Fibroblast of lung (primary cell): ENCODE measurements around the gene TRAF2. TPM values are rescaled to one million over a fixed set of nuclear protein-coding genes. Genes with fewer than 3 reads are reported as not detected.

Experiments
- DNase-seq, 2 donors: peaks; one replicate each; pipeline versions ENCODE4 v3.0.0 to v3.0.0-alpha.2; 2010; ENCODE audit warnings: low read depth in 2 of 2
- H2AFZ ChIP-seq: 2 replicates; pipeline ENCODE4 v1.5.1; 2012; ENCODE audit warnings: low read length, control low read depth, inconsistent platforms
- H3K27ac ChIP-seq: 2 replicates; pipeline ENCODE4 v1.5.1; 2011; ENCODE audit warnings: low read length, control low read depth; ENCODE audit not compliant: insufficient read depth
- H3K27me3 ChIP-seq: 2 replicates; pipeline ENCODE4 v1.5.1; 2011; ENCODE audit warnings: mild to moderate bottlenecking, low read length; ENCODE audit not compliant: control insufficient read depth, insufficient read depth
- H3K36me3 ChIP-seq: 2 replicates; pipeline ENCODE4 v1.5.1; 2011; ENCODE audit warnings: low read length; ENCODE audit not compliant: control insufficient read depth, insufficient read depth
- H3K4me1 ChIP-seq: 2 replicates; pipeline ENCODE4 v1.5.1; 2011; ENCODE audit warnings: low read length; ENCODE audit not compliant: control insufficient read depth, insufficient read depth; ENCODE audit errors: extremely low read depth
- H3K4me2 ChIP-seq: 2 replicates; pipeline ENCODE4 v1.5.1; 2011; ENCODE audit warnings: low read length, control low read depth; ENCODE audit not compliant: insufficient read depth; ENCODE audit errors: extremely low read depth
- H3K4me3 ChIP-seq, 4 experiments: fragments of 200-600 bp in 1 of 4; sonication (generic) in 1 of 4; replicated peaks in 1 of 4; 2 replicates each; pipeline ENCODE4 v1.5.1; 2011 to 2016; ENCODE audit warnings: low read length in 4 of 4, low read depth in 3 of 4, mild to moderate bottlenecking in 3 of 4, control low read depth in 2 of 4, inconsistent platforms in 1 of 4, mixed read lengths in 1 of 4; ENCODE audit not compliant: insufficient read depth in 1 of 4; ENCODE audit errors: control extremely low read depth in 1 of 4
- H3K79me2 ChIP-seq: 2 replicates; pipeline ENCODE4 v1.5.1; 2012; ENCODE audit warnings: mild to moderate bottlenecking, low read length, inconsistent platforms; ENCODE audit not compliant: control insufficient read depth, insufficient read depth
- H3K9ac ChIP-seq: 2 replicates; pipeline ENCODE4 v1.5.1; 2011; ENCODE audit warnings: mild to moderate bottlenecking, low read length, control low read depth; ENCODE audit not compliant: insufficient read depth
- H3K9me3 ChIP-seq: 2 replicates; pipeline ENCODE4 v1.5.1; 2012; ENCODE audit warnings: low read depth, low read length; ENCODE audit not compliant: control insufficient read depth, insufficient read depth
- H4K20me1 ChIP-seq: 2 replicates; pipeline ENCODE4 v1.5.1; 2011; ENCODE audit warnings: low read length; ENCODE audit not compliant: control insufficient read depth, insufficient read depth; ENCODE audit errors: extremely low read depth
- CTCF ChIP-seq, 2 donors: IDR thresholded peaks in 1 of 2; conservative IDR thresholded peaks in 1 of 2; 1 replicate in 1 of 2; 2 replicates in 1 of 2; pipeline ENCODE4 v1.5.1; 2011 to 2012; ENCODE audit warnings: low read length in 2 of 2, control low read depth in 1 of 2, inconsistent platforms in 1 of 2, low read depth in 1 of 2, mild to moderate bottlenecking in 1 of 2
- EZH2 ChIP-seq: IDR thresholded peaks from 2 replicates; pipeline ENCODE4 v1.5.1; 2012; ENCODE audit warnings: low read length, control low read depth, mild to moderate bottlenecking; ENCODE audit errors: missing control alignments
- polyA plus RNA-seq, 2 donors: library from polyadenylated mRNA; depleted of rRNA in 1 of 2; stranded (reverse) in 1 of 2; unstranded in 1 of 2; fragments of >200 nt; gene quantifications; 2 replicates each; pipeline ENCODE4 v1.2.1, GENCODE V29; 2011 to 2012; ENCODE audit warnings: missing spikeins in 1 of 2
- total RNA-seq: library from RNA; depleted of rRNA; stranded (reverse); fragments of >200 nt; gene quantifications from 2 replicates; pipeline ENCODE4 v1.2.1, GENCODE V29; 2014

Gene TRAF2
- total and polyA plus RNA-seq, 2 donors (not counting 1 experiment from before 2014, with no cell fraction given), result 3.7 to 8.4 TPM

GRCh38 chr9:136847088-136847825, 39.1 kb upstream of the TRAF2 start:
- Histone ChIP-seq H2AFZ (no peak overlapping the region), H3K27me3 (peaks cover 24% of the 10 kb centered on the region), H3K9ac (peak overlapping the region; percentile 23), H4K20me1 (no peaks in the 10 kb centered on the region), H3K9me3 (no peaks in the 10 kb centered on the region), H3K36me3 (peaks cover 12% of the 10 kb centered on the region), H3K79me2 (no peaks in the 10 kb centered on the region), H3K4me1 (peaks cover 5% of the 10 kb centered on the region), H3K4me2 (peak overlapping the region; percentile 97), H3K27ac (no peak overlapping the region), H3K4me3 (peak overlapping the region; percentile 77 to 91 (median 82))
- DNase-seq, result peak; percentile 57 to 87
- no peak for TF ChIP-seq CTCF (conservative IDR thresholded peaks at IDR 0.05 in 1 of 2, IDR thresholded peaks at IDR 0.05 in 1 of 2; ENCODE audit: low read depth in 1 of 2, low read length in 2 of 2)
- no peak for TF ChIP-seq EZH2

- no peaks in the 10 kb centered on the region for H3K9me3 ChIP-seq
- H3K27me3 ChIP-seq, result peaks cover 24% of the 10 kb centered on the region
- no peaks in the 10 kb centered on the region for H3K79me2 ChIP-seq
- H4K20me1 ChIP-seq, result no peaks in the 10 kb centered on the region
- TF ChIP-seq CTCF (conservative IDR thresholded peaks at IDR 0.05 in 1 of 2, IDR thresholded peaks at IDR 0.05 in 1 of 2; ENCODE audit: low read depth in 1 of 2, low read length in 2 of 2) (no peak), EZH2 (no peak)
- no peak overlapping the region for H2AFZ ChIP-seq
- DNase-seq, result peak; percentile 79 to 86
- H3K4me2 ChIP-seq, result peak overlapping the region; percentile 97
- H3K4me1 ChIP-seq, result peaks cover 5% of the 10 kb centered on the region
- peak overlapping the region; percentile 63 for H3K9ac ChIP-seq
- peaks cover 12% of the 10 kb centered on the region for H3K36me3 ChIP-seq
- H3K27ac ChIP-seq, result no peak overlapping the region
- H3K4me3 ChIP-seq, result peak overlapping the region; percentile 77 to 91 (median 82)
Measured at GRCh38 chr9:136847826-136848392, 38.4 kb upstream of the TRAF2 start.

- Histone ChIP-seq H4K20me1 (no peaks in the 10 kb centered on the region), H2AFZ (no peak overlapping the region), H3K79me2 (no peaks in the 10 kb centered on the region), H3K9me3 (no peaks in the 10 kb centered on the region), H3K27ac (peak overlapping the region; percentile 56), H3K4me3 (peak overlapping the region; percentile 78 to 91 (median 83)), H3K4me1 (peaks cover 3% of the 10 kb centered on the region), H3K27me3 (peaks cover 24% of the 10 kb centered on the region), H3K36me3 (peaks cover 14% of the 10 kb centered on the region), H3K9ac (peak overlapping the region; percentile 63), H3K4me2 (peak overlapping the region; percentile 97)
- TF ChIP-seq CTCF (conservative IDR thresholded peaks at IDR 0.05 in 1 of 2, IDR thresholded peaks at IDR 0.05 in 1 of 2; ENCODE audit: low read depth in 1 of 2, low read length in 2 of 2), result no peak
- no peak for TF ChIP-seq EZH2
- DNase-seq, result no peak
Measured at GRCh38 chr9:136848393-136849037, 37.8 kb upstream of the TRAF2 start.
